ENCODE measurements around the gene SNX9. TPM values are rescaled to one million over a fixed set of nuclear protein-coding genes. Genes with fewer than 3 reads are reported as not detected.
"Not testable (repeated sequence)": the region's sequence is repeated elsewhere in the genome, so short reads cannot be mapped to it uniquely, and the experiment has no call there.

Gene SNX9
- polyA plus RNA-seq, 4 donors: 36.4 to 57.8 (median 51.3) TPM

DNA sequence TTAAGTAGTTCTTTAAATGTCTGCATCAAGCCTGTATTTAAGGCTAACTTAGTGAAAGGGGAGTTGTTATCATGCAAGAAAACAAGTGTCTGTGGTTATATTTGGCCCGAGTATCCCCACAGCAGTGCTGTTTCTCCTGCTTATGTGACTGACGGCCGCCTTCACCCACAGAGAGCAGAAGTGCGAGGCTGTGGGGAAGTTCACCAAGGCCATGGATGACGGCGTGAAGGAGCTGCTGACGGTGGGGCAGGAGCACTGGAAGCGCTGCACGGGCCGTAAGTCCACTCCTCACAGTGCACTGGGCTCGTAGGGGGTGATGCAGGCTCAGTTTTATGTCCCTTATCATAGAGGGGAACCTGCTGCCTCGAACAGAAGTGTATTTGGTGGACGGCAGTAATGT, 105.4 kb downstream of the SNX9 start:
- 85 to 93% (median 88%) methylated on average over 13 of the region's 13 CpGs for WGBS, 3 donors
- no peak for FAIRE-seq
- DNase-seq: no peak
- Histone ChIP-seq H3K36me3 (ENCODE audit: control insufficient read depth in 3 of 3, insufficient read depth in 2 of 3, low read depth in 1 of 3, low read length in 3 of 3) (peaks cover 12 to 41% (median 31%) of the 10 kb centered on the region in 3 donors), H3K4me1 (ENCODE audit: control insufficient read depth in 3 of 3, insufficient read depth in 2 of 3, low read depth in 1 of 3, low read length in 2 of 3) (no peaks in the 10 kb centered on the region), H3K27me3 (ENCODE audit: control insufficient read depth in 3 of 3, insufficient read depth in 3 of 3, low read length in 3 of 3) (no peaks in the 10 kb centered on the region), H3K4me3 (ENCODE audit: low read depth in 1 of 3, low read length in 3 of 3) (no peak overlapping the region), H3K9me3 (ENCODE audit: control insufficient read depth in 2 of 2, insufficient read depth in 1 of 2, low read depth in 1 of 2, low read length in 1 of 2) (no peaks in the 10 kb centered on the region), H3K27ac (ENCODE audit: low read depth in 1 of 3, low read length in 2 of 3) (no peak overlapping the region)

DNA sequence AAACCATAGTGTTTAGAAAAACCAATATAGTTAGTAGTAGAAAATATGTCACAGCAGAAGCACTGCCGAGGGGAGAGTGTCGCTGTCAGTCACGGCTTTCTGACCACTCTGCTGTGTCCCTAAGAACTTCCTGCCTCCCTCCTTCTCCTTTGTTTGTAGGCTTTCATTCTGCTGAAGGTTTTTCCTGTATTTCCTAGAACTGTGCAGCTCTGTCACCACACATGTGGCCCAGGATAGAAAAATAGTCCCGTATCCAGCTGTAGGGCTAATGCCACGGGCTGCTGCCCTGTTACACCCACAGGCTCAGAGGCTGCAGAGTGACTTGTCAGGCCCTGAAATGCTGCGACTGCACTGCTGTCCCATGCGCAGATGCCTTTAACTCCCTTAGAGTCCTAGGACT, 106.0 kb downstream of the SNX9 start:
- Histone ChIP-seq H3K27ac (ENCODE audit: low read depth in 1 of 3, low read length in 2 of 3) (no peak overlapping the region), H3K27me3 (ENCODE audit: control insufficient read depth in 3 of 3, insufficient read depth in 3 of 3, low read length in 3 of 3) (no peaks in the 10 kb centered on the region), H3K4me1 (ENCODE audit: control insufficient read depth in 3 of 3, insufficient read depth in 2 of 3, low read depth in 1 of 3, low read length in 2 of 3) (no peaks in the 10 kb centered on the region), H3K9me3 (ENCODE audit: control insufficient read depth in 2 of 2, insufficient read depth in 1 of 2, low read depth in 1 of 2, low read length in 1 of 2) (no peaks in the 10 kb centered on the region), H3K36me3 (ENCODE audit: control insufficient read depth in 3 of 3, insufficient read depth in 2 of 3, low read depth in 1 of 3, low read length in 3 of 3) (peaks cover 17 to 40% (median 31%) of the 10 kb centered on the region in 3 donors), H3K4me3 (ENCODE audit: low read depth in 1 of 3, low read length in 3 of 3) (no peak overlapping the region)
- FAIRE-seq (no peak), DNase-seq (no peak)
- WGBS, 3 donors: 91 to 96% (median 94%) methylated on average over 7 of the region's 7 CpGs

DNA sequence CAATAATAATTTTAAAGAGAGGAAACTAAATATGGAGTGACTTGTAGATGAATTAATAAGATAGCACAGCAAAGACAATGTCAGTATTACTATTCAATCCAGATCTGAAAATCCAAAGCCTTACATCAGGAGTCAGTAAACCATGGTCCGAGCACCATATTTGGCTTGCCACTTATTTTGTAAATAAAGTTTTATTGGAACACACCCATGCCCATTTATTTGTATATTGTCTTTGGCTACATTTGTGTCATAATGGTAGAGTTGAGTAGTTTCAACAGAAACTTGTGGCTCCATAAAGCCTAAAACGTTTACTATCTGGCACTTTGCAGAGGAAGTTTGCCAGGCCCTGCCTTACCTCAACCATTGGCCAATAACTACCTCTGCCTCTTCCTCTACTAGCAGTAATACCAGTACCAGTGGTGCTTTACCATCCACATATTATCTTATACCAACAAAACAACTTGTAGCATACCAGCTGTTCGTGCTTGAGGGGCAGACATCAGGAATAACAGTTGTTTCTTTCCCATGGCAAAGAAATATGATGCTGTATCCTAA, 106.8 kb downstream of the SNX9 start:
- Histone ChIP-seq H3K27me3 (ENCODE audit: control insufficient read depth in 3 of 3, insufficient read depth in 3 of 3, low read length in 3 of 3) (no peaks in the 10 kb centered on the region), H3K4me1 (ENCODE audit: control insufficient read depth in 3 of 3, insufficient read depth in 2 of 3, low read depth in 1 of 3, low read length in 2 of 3) (no peaks in the 10 kb centered on the region), H3K4me3 (ENCODE audit: low read depth in 1 of 3, low read length in 3 of 3) (no peak overlapping the region), H3K36me3 (ENCODE audit: control insufficient read depth in 3 of 3, insufficient read depth in 2 of 3, low read depth in 1 of 3, low read length in 3 of 3) (peaks cover 17 to 38% (median 31%) of the 10 kb centered on the region in 3 donors), H3K9me3 (ENCODE audit: control insufficient read depth in 2 of 2, insufficient read depth in 1 of 2, low read depth in 1 of 2, low read length in 1 of 2) (no peaks in the 10 kb centered on the region), H3K27ac (ENCODE audit: low read depth in 1 of 3, low read length in 2 of 3) (no peak overlapping the region)
- no peak for FAIRE-seq
- no peak for DNase-seq
- WGBS, 3 donors: 75 to 82% (median 80%) methylated on average over 3 of the region's 3 CpGs

DNA sequence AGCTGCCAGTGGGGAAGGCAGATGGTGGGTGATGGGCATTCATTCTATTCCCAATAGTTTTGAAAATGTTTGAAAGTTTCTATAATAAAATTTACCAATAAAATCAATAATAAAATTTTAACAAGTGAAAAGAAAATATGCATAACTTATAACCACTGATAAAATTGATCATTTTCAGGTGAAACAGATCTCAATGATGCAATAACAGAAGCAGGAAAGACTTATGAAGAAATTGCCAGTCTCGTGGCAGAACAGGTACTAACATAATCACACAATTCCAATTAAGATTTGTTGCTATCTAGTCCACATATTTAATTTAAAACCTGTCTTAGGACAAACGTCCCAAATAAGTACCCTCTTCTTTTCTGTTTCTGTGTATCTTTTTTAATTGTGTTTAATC, 112.7 kb downstream of the SNX9 start:
- Histone ChIP-seq H3K9me3 (ENCODE audit: control insufficient read depth in 2 of 2, insufficient read depth in 1 of 2, low read depth in 1 of 2, low read length in 1 of 2) (no peaks in the 10 kb centered on the region), H3K27me3 (ENCODE audit: control insufficient read depth in 3 of 3, insufficient read depth in 3 of 3, low read length in 3 of 3) (no peaks in the 10 kb centered on the region), H3K4me1 (ENCODE audit: control insufficient read depth in 3 of 3, insufficient read depth in 2 of 3, low read depth in 1 of 3, low read length in 2 of 3) (peaks cover 0 to 4% (median 0%) of the 10 kb centered on the region in 3 donors), H3K4me3 (ENCODE audit: low read depth in 1 of 3, low read length in 3 of 3) (no peak overlapping the region), H3K36me3 (ENCODE audit: control insufficient read depth in 3 of 3, insufficient read depth in 2 of 3, low read depth in 1 of 3, low read length in 3 of 3) (peaks cover 13 to 40% (median 26%) of the 10 kb centered on the region in 3 donors), H3K27ac (ENCODE audit: low read depth in 1 of 3, low read length in 2 of 3) (no peak overlapping the region)
- 56 to 64% (median 61%) methylated on average over 2 of the region's 2 CpGs for WGBS, 3 donors
- no peak for DNase-seq
- no peak for FAIRE-seq

DNA sequence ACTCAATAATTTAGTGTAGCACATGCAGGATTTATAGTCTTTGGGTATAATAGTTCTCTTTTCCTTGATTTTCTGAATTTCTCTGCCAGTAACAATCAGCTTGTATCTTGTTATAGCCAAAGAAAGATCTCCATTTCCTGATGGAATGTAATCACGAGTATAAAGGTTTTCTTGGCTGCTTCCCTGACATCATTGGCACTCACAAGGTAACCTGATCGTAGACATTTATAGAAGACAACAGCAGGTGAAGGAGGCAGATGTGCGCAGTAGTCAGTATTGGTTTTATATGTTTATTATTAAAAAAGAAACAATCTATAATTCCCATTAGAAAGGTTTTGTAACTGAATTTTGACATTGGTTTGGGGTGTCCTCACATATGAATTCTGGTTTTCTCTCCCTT, 114.3 kb downstream of the SNX9 start:
- H3K27me3 ChIP-seq (ENCODE audit: control insufficient read depth in 3 of 3, insufficient read depth in 3 of 3, low read length in 3 of 3): no peaks in the 10 kb centered on the region
- WGBS, 3 donors: 78 to 88% (median 85%) methylated on average over 3 of the region's 3 CpGs
- no peak for DNase-seq
- H3K27ac ChIP-seq (ENCODE audit: low read depth in 1 of 3, low read length in 2 of 3): no peak overlapping the region
- FAIRE-seq: no peak
- peaks cover 10 to 51% (median 22%) of the 10 kb centered on the region in 3 donors for H3K36me3 ChIP-seq (ENCODE audit: control insufficient read depth in 3 of 3, insufficient read depth in 2 of 3, low read depth in 1 of 3, low read length in 3 of 3)
- no peaks in the 10 kb centered on the region for H3K9me3 ChIP-seq (ENCODE audit: control insufficient read depth in 2 of 2, insufficient read depth in 1 of 2, low read depth in 1 of 2, low read length in 1 of 2)
- H3K4me1 ChIP-seq (ENCODE audit: control insufficient read depth in 3 of 3, insufficient read depth in 2 of 3, low read depth in 1 of 3, low read length in 2 of 3): peaks cover 0 to 4% (median 0%) of the 10 kb centered on the region in 3 donors
- H3K4me3 ChIP-seq (ENCODE audit: low read depth in 1 of 3, low read length in 3 of 3): no peak overlapping the region

DNA sequence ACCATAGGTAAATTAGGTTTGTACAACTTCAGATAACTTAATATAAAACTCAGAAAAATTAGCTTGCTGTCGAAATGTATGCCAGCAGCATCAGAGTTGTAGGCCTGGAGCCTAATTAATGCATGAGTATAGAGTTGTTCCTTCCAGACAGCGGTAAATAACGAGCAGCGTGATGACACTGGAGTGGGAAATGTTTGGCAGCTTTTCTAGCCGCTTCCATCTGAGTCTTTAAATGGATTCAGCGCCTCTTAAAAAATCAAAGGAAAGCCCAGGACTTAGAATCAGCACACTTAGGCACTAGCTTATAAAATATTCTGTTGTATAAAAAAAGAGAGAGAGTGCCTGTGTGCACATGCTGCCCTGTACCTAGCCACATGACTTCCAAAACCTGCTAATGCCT, 114.9 kb downstream of the SNX9 start:
- WGBS, 3 donors: 94 to 97% (median 95%) methylated on average over 6 of the region's 6 CpGs
- H3K36me3 ChIP-seq (ENCODE audit: control insufficient read depth in 3 of 3, insufficient read depth in 2 of 3, low read depth in 1 of 3, low read length in 3 of 3): peaks cover 10 to 51% (median 22%) of the 10 kb centered on the region in 3 donors

DNA sequence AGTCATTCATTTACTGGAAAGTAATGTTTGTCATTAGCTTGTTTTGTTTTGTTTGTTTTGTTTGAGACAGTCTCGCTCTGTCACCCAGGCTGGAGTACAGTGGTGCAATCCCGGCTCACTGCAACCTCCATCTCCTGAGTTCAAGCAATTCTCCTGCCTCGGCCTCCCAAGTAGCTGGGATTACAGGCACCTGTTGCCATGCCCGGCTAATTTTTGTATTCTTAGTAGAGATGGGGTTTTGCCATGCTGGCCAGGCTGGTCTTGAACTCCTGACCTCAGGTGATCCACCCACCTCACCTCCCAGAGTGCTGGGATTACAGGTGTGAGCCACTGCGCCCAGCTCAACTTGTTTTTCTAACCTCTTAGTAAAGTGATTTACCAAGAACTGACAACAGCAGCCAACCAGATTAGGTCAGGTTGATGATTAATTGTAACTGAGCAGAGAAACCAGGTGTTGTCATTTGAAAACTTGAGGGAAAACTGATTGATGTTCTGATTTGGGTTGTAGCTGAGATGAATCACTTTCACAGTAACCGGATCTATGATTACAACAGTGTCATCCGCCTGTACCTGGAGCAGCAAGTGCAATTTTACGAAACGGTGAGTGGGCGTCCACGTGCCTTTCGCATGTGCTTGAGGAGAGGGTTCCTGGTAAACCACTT, 117.5 kb downstream of the SNX9 start:
- H3K27ac ChIP-seq (ENCODE audit: low read depth in 1 of 3, low read length in 2 of 3): peak overlapping the region in 1 of 3 donors; percentile 29
- H3K36me3 ChIP-seq (ENCODE audit: control insufficient read depth in 3 of 3, insufficient read depth in 2 of 3, low read depth in 1 of 3, low read length in 3 of 3): peaks cover 9 to 60% (median 19%) of the 10 kb centered on the region in 3 donors
- not testable (repeated sequence) for H3K4me1 ChIP-seq (ENCODE audit: control insufficient read depth in 3 of 3, insufficient read depth in 2 of 3, low read depth in 1 of 3, low read length in 2 of 3); H3K9me3 ChIP-seq (ENCODE audit: control insufficient read depth in 2 of 2, insufficient read depth in 1 of 2, low read depth in 1 of 2, low read length in 1 of 2); FAIRE-seq; H3K4me3 ChIP-seq (ENCODE audit: low read depth in 1 of 3, low read length in 3 of 3); H3K27me3 ChIP-seq (ENCODE audit: control insufficient read depth in 3 of 3, insufficient read depth in 3 of 3, low read length in 3 of 3)
- DNase-seq: peak; percentile 68 to 73
- WGBS, 3 donors: 34 to 70% (median 53%) methylated on average over 12 of the region's 12 CpGs

More for the DNA sequence above, 114.9 kb downstream of the SNX9 start:
- Histone ChIP-seq H3K4me3 (ENCODE audit: low read depth in 1 of 3, low read length in 3 of 3) (no peak overlapping the region), H3K9me3 (ENCODE audit: control insufficient read depth in 2 of 2, insufficient read depth in 1 of 2, low read depth in 1 of 2, low read length in 1 of 2) (no peaks in the 10 kb centered on the region), H3K4me1 (ENCODE audit: control insufficient read depth in 3 of 3, insufficient read depth in 2 of 3, low read depth in 1 of 3, low read length in 2 of 3) (peaks cover 0 to 4% (median 0%) of the 10 kb centered on the region in 3 donors), H3K27me3 (ENCODE audit: control insufficient read depth in 3 of 3, insufficient read depth in 3 of 3, low read length in 3 of 3) (no peaks in the 10 kb centered on the region), H3K27ac (ENCODE audit: low read depth in 1 of 3, low read length in 2 of 3) (no peak overlapping the region)
- FAIRE-seq: no peak
- DNase-seq: no peak

DNA sequence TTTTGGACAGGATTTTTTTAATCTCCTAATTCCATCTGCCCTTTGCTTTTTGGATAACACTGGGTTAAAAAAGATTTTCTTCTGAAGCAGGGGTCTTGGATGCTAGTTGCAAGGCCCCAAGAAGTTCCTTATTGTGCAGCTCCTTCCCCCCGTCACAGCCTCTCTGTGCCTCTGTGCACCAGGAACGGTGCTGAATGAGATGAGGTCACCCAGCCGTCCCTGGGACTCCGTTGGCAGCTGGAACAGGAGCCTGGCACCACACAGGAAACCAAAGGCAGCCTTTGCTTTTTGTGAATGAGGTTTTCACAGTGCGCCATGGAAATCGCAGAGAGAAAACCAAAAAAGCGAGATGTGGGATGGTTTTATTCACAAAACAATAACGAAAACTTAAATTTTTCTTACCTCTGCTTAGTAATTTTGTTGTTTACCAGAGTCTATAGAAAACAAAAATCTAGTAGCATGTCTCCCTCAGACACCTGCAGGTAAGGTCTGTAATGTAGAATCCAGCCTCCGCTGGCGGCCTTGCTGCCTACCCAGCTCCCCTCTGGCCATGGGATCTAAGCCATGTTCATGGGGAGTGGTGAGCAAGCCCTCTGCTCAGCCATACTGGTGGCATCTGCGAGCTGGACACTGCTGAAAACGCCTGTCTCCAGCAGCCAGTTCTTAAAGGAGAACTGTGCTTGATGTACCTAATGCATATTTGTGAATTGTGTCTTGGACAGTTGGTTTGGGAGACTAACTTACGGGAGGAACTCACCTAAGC, 118.2 kb downstream of the SNX9 start:
- WGBS, 3 donors: 69 to 81% (median 74%) methylated on average over 13 of the region's 13 CpGs

More for the DNA sequence above, 118.2 kb downstream of the SNX9 start:
- FAIRE-seq: no peak
- peaks cover 0 to 4% (median 0%) of the 10 kb centered on the region in 3 donors for H3K4me1 ChIP-seq (ENCODE audit: control insufficient read depth in 3 of 3, insufficient read depth in 2 of 3, low read depth in 1 of 3, low read length in 2 of 3)
- DNase-seq: no peak
- H3K27me3 ChIP-seq (ENCODE audit: control insufficient read depth in 3 of 3, insufficient read depth in 3 of 3, low read length in 3 of 3): no peaks in the 10 kb centered on the region
- peaks cover 9 to 61% (median 18%) of the 10 kb centered on the region in 3 donors for H3K36me3 ChIP-seq (ENCODE audit: control insufficient read depth in 3 of 3, insufficient read depth in 2 of 3, low read depth in 1 of 3, low read length in 3 of 3)
- H3K4me3 ChIP-seq (ENCODE audit: low read depth in 1 of 3, low read length in 3 of 3): no peak overlapping the region
- no peaks in the 10 kb centered on the region for H3K9me3 ChIP-seq (ENCODE audit: control insufficient read depth in 2 of 2, insufficient read depth in 1 of 2, low read depth in 1 of 2, low read length in 1 of 2)
- H3K27ac ChIP-seq (ENCODE audit: low read depth in 1 of 3, low read length in 2 of 3): peak overlapping the region in 1 of 3 donors; percentile 12
